KMS-11 (cell line): ENCODE data around the gene MYMX.

Experiments used
- H2AFZ ChIP-seq: fragments of 200-600 bp; sonication (generic); 2 replicates; pipeline ENCODE4 v1.6.1; 2016; ENCODE audit warnings: antibody characterized with exemption, mixed run types, low read depth
- H3K27ac ChIP-seq: fragments of 200-600 bp; sonication (generic); 2 replicates; pipeline ENCODE4 v1.6.1; 2016; ENCODE audit warnings: mild to moderate bottlenecking, mixed run types
- H3K27me3 ChIP-seq: fragments of 200-600 bp; sonication (generic); 2 replicates; pipeline ENCODE4 v1.6.1; 2017; ENCODE audit warnings: mild to moderate bottlenecking, low read depth, mixed run types, moderate library complexity; ENCODE audit not compliant: insufficient read depth
- H3K36me3 ChIP-seq: fragments of 200-600 bp; sonication (generic); 2 replicates; pipeline ENCODE4 v1.6.1; 2017; ENCODE audit warnings: mild to moderate bottlenecking, mixed run types; ENCODE audit not compliant: insufficient read depth
- H3K4me1 ChIP-seq: fragments of 200-600 bp; sonication (generic); 2 replicates; pipeline ENCODE4 v1.6.1; 2016; ENCODE audit warnings: mild to moderate bottlenecking, low read depth, mixed run types; ENCODE audit not compliant: poor library complexity, severe bottlenecking
- H3K4me2 ChIP-seq: fragments of 200-600 bp; sonication (generic); 2 replicates; pipeline ENCODE4 v1.7.0; 2016; ENCODE audit warnings: mild to moderate bottlenecking, mixed run types
- H3K4me3 ChIP-seq: fragments of 200-600 bp; sonication (generic); IDR thresholded peaks from 2 replicates; pipeline ENCODE4 v1.6.1; 2017; ENCODE audit warnings: low read depth, low read length, mixed read lengths; ENCODE audit not compliant: insufficient read depth
- H3K79me2 ChIP-seq: fragments of 200-600 bp; sonication (generic); 2 replicates; pipeline ENCODE4 v1.6.1; 2016; ENCODE audit warnings: low read depth, mixed run types; ENCODE audit not compliant: insufficient read depth
- H3K9ac ChIP-seq: fragments of 200-600 bp; sonication (generic); 2 replicates; pipeline ENCODE4 v1.6.1; 2016; ENCODE audit warnings: mild to moderate bottlenecking, mixed run types
- H4K20me1 ChIP-seq: fragments of 200-600 bp; sonication (generic); 2 replicates; pipeline ENCODE4 v1.6.1; 2016; ENCODE audit warnings: mild to moderate bottlenecking, mixed run types; ENCODE audit not compliant: insufficient read depth
- TF ChIP-seq, protein P1 (sequence below): fragments of 200-600 bp; sonication (generic); conservative IDR thresholded peaks from 2 replicates; pipeline ENCODE4 v1.6.1; 2017; ENCODE audit warnings: low read depth, mild to moderate bottlenecking, antibody characterized with exemption, low read length, moderate library complexity, mixed read lengths

MYMX gene

GRCh38 chr6:44177691-44178423 lies 38.9 kb upstream of the MYMX start:
- Histone ChIP-seq H3K4me1 (peaks cover 3% of the 10 kb centered on the region), H3K27ac (no peak overlapping the region), H3K79me2 (no peaks in the 10 kb centered on the region), H3K27me3 (no peaks in the 10 kb centered on the region), H3K4me2 (no peak overlapping the region), H3K9ac (no peak overlapping the region), H2AFZ (no peak overlapping the region), H3K36me3 (no peaks in the 10 kb centered on the region), H4K20me1 (no peaks in the 10 kb centered on the region), H3K4me3 (no peak overlapping the region)
- TF ChIP-seq, protein P1, sequence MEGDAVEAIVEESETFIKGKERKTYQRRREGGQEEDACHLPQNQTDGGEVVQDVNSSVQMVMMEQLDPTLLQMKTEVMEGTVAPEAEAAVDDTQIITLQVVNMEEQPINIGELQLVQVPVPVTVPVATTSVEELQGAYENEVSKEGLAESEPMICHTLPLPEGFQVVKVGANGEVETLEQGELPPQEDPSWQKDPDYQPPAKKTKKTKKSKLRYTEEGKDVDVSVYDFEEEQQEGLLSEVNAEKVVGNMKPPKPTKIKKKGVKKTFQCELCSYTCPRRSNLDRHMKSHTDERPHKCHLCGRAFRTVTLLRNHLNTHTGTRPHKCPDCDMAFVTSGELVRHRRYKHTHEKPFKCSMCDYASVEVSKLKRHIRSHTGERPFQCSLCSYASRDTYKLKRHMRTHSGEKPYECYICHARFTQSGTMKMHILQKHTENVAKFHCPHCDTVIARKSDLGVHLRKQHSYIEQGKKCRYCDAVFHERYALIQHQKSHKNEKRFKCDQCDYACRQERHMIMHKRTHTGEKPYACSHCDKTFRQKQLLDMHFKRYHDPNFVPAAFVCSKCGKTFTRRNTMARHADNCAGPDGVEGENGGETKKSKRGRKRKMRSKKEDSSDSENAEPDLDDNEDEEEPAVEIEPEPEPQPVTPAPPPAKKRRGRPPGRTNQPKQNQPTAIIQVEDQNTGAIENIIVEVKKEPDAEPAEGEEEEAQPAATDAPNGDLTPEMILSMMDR = no peak

GRCh38 chr6:44178424-44179071 lies 38.2 kb upstream of the MYMX start:
- TF ChIP-seq, protein P1 = no peak
- Histone ChIP-seq H4K20me1 (no peaks in the 10 kb centered on the region), H3K36me3 (no peaks in the 10 kb centered on the region), H3K79me2 (no peaks in the 10 kb centered on the region), H2AFZ (no peak overlapping the region), H3K27me3 (no peaks in the 10 kb centered on the region), H3K4me3 (no peak overlapping the region), H3K9ac (no peak overlapping the region), H3K4me2 (no peak overlapping the region), H3K4me1 (no peaks in the 10 kb centered on the region), H3K27ac (no peak overlapping the region)

- Histone ChIP-seq H3K27me3 (no peaks in the 10 kb centered on the region), H3K27ac (no peak overlapping the region), H3K36me3 (no peaks in the 10 kb centered on the region), H3K9ac (no peak overlapping the region), H3K4me2 (no peak overlapping the region), H4K20me1 (no peaks in the 10 kb centered on the region), H2AFZ (no peak overlapping the region), H3K4me3 (no peak overlapping the region), H3K79me2 (no peaks in the 10 kb centered on the region), H3K4me1 (no peaks in the 10 kb centered on the region)
- TF ChIP-seq, protein P1 = no peak
These were observed 37.6 kb upstream of the MYMX start for GRCh38 chr6:44179072-44179536.

DNA sequence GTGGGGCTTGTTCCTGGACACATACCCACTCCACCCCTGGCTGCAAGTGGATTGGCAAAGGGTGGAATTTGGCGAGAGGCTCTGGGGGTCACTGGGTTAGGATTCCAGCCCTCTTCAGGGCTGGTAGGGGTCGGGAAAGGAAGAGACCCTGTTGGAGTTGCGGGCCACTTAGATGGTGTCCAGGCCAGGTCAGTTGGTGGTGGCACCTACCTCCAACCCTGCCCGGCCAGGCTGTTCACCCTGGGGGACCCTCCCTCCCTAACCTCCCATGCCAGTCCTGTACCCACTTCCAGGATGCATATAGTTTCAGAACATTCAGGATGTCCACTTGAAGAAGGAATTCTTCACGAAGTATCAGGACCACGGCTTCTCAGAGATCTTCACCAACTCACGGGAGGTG lies 37.1 kb upstream of the MYMX start:
- H2AFZ ChIP-seq = no peak overlapping the region

More for the DNA sequence above, 37.1 kb upstream of the MYMX start:
- Histone ChIP-seq H3K9ac (no peak overlapping the region), H3K4me2 (no peak overlapping the region), H3K4me1 (no peaks in the 10 kb centered on the region), H3K36me3 (no peaks in the 10 kb centered on the region), H4K20me1 (no peaks in the 10 kb centered on the region), H3K27me3 (no peaks in the 10 kb centered on the region), H3K79me2 (no peaks in the 10 kb centered on the region), H3K27ac (no peak overlapping the region), H3K4me3 (no peak overlapping the region)
- TF ChIP-seq, protein P1 = no peak
